ENCODE measurements around the gene BPIFB2.

BPIFB2 gene

DNA sequence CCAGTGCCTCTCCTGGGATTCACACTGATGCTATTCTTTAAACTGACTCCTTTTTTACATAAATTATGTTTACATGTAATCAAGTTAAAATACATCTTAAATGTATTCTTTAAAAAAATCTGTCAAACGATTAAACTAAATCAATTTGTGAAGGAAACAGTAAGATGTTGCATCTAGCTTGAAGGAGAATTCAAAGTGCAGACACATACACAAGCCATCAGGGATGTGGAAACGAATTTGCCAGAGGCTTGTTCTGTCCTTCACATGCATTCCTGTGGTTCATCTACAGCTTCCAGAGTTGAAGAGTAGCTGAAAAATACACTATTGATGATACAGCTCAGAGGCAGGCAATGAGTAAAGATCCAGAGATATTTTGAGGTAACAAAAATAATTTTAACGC lies 38.9 kb downstream of the BPIFB2 start:
- Mint-ChIP-seq H3K27ac (no peak overlapping the region), H3K36me3 (ENCODE audit: low read depth) (no peaks in the 10 kb centered on the region), H3K9me3 (peaks cover 20% of the 10 kb centered on the region), H3K27me3 (ENCODE audit: low read depth) (peaks cover 14% of the 10 kb centered on the region), H3K4me1 (no peaks in the 10 kb centered on the region), H3K4me3 (no peak overlapping the region)
- TF ChIP-seq, protein P1, sequence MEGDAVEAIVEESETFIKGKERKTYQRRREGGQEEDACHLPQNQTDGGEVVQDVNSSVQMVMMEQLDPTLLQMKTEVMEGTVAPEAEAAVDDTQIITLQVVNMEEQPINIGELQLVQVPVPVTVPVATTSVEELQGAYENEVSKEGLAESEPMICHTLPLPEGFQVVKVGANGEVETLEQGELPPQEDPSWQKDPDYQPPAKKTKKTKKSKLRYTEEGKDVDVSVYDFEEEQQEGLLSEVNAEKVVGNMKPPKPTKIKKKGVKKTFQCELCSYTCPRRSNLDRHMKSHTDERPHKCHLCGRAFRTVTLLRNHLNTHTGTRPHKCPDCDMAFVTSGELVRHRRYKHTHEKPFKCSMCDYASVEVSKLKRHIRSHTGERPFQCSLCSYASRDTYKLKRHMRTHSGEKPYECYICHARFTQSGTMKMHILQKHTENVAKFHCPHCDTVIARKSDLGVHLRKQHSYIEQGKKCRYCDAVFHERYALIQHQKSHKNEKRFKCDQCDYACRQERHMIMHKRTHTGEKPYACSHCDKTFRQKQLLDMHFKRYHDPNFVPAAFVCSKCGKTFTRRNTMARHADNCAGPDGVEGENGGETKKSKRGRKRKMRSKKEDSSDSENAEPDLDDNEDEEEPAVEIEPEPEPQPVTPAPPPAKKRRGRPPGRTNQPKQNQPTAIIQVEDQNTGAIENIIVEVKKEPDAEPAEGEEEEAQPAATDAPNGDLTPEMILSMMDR (IDR thresholded peaks at IDR 0.05; ENCODE audit: unreplicated experiment in 3 of 3) = no peak

DNA sequence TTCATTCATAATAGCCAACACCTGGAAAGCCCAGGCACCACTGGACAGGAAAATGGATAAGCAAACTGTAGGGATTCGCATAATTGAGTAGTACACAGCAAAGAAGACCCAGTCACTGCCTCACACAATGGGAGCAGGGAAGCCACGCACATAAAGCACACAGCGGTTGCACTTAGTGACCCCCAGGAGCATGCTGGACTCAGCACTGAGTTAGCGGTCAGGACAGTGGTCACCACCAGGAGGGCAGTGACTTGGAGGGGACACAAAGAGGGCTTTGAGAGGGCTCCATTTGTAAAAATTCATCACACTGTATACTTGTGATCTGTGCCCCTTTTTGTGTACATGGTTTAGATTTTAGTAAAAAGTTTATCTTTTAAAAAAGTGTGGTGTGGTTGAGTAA lies 43.8 kb downstream of the BPIFB2 start:
- Mint-ChIP-seq H3K4me3 (no peak overlapping the region), H3K9me3 (peaks cover 7% of the 10 kb centered on the region), H3K27me3 (ENCODE audit: low read depth) (peaks cover 16% of the 10 kb centered on the region), H3K36me3 (ENCODE audit: low read depth) (no peaks in the 10 kb centered on the region), H3K27ac (no peak overlapping the region), H3K4me1 (peaks cover 5% of the 10 kb centered on the region)
- TF ChIP-seq, protein P1 (IDR thresholded peaks at IDR 0.05; ENCODE audit: unreplicated experiment in 3 of 3) = no peak

DNA sequence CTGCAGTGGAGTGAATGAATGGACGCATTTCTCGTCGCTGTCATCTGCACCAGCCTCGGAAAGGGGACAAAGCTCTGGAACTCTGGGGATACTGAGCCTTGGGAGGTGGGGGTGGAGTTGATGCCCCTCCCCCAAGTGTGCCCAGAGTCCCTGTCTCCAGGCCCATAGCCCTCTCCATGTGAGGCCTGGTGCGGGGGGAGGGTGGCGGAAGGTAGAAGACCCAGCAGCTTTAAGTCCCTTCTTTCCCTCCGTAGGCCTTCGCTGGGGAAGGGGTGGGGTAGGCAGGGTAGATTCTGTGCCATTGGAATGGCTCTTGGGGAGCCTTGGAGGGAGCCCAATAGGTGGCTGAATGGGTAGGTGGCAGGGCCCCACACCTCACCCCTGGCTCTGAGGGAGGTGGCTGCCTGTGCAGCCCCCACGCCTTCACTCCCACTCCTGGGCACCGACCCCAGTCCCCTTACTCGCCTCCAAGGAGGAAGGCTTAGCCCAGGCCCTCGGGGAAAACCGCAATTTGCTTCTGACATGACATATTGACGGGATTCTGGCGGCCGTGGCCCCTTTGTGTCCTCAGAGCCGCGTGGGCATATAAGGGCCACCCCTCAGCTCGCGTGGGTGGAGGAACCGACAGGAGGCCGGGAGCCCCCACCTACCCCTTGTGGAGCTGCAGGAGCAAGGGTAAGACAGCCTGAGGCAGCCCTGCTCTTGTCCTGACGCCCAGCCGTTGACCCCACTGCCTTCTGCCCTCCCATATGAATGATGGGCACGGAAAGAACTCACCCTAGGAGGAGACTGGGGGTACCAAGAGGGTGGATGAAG lies 46.0 kb downstream of the BPIFB2 start, which contains the start of gene BPIFB3:
Gene BPIFB3 (plus strand): TSS at position 613 of the 816 bp plus-strand sequence. CDS start 1,533 bp downstream, outside the sequence.
- Mint-ChIP-seq H3K27ac (no peak within 1 kb of the TSS), H3K36me3 (ENCODE audit: low read depth) (no peaks in the 10 kb centered on the region), H3K27me3 (ENCODE audit: low read depth) (peaks cover 16% of the 10 kb centered on the region), H3K4me3 (no peak within 1 kb of the TSS), H3K4me1 (peaks cover 5% of the 10 kb centered on the region), H3K9me3 (no peaks in the 10 kb centered on the region)
- TF ChIP-seq, protein P1 (IDR thresholded peaks at IDR 0.05; ENCODE audit: unreplicated experiment in 3 of 3) = no peak

DNA sequence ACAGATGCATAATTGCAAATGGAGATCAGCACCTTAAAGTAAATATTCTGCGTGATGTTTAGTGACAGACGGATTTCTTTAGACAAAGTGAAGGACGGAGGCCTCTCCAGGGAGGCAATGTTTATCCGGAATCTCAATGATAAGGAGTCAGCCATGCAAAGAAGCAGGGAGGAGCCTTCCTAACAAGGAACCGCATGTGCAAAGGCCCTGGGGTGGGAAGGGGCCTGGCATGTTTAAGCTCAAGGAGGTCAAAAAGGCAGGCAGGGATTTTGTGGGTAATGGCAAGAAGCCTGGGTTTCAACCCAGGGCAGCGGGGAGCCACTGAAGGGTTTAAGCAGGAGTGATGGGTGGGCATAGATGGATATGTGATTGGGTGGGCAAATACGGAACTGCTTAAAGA lies 46.9 kb downstream of the BPIFB2 start:
- H3K27me3 Mint-ChIP-seq (ENCODE audit: low read depth) = peaks cover 16% of the 10 kb centered on the region
- H3K9me3 Mint-ChIP-seq = no peaks in the 10 kb centered on the region
- H3K4me1 Mint-ChIP-seq = peaks cover 5% of the 10 kb centered on the region
- no peak overlapping the region for H3K4me3 Mint-ChIP-seq
- no peak overlapping the region for H3K27ac Mint-ChIP-seq
- no peaks in the 10 kb centered on the region for H3K36me3 Mint-ChIP-seq (ENCODE audit: low read depth)
- TF ChIP-seq, protein P1 (IDR thresholded peaks at IDR 0.05; ENCODE audit: unreplicated experiment in 3 of 3) = no peak

DNA sequence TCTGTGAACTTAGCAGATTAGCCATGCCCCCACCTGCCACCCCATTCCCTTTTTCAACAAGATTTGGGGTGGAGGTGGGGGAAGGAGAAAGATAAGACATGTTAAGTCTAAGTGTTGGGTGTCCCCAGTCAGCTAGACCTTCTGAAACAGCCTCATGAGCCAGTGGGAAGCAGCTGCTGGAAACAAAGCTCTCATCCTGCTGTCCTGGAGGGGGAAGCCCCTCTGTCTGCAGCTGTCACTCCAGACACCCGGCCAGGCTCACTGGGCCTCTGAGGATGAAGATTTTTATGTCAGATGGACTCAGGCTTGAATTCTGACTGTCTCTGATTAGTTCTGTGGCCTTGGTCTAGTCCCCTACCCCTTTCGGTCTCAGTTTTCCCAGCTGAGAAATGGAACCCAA lies 47.3 kb downstream of the BPIFB2 start:
- Mint-ChIP-seq H3K9me3 (no peaks in the 10 kb centered on the region), H3K4me1 (peaks cover 5% of the 10 kb centered on the region), H3K4me3 (no peak overlapping the region), H3K27ac (no peak overlapping the region), H3K36me3 (ENCODE audit: low read depth) (no peaks in the 10 kb centered on the region), H3K27me3 (ENCODE audit: low read depth) (peaks cover 16% of the 10 kb centered on the region)
- TF ChIP-seq, protein P1 (IDR thresholded peaks at IDR 0.05; ENCODE audit: unreplicated experiment in 3 of 3) = no peak

DNA sequence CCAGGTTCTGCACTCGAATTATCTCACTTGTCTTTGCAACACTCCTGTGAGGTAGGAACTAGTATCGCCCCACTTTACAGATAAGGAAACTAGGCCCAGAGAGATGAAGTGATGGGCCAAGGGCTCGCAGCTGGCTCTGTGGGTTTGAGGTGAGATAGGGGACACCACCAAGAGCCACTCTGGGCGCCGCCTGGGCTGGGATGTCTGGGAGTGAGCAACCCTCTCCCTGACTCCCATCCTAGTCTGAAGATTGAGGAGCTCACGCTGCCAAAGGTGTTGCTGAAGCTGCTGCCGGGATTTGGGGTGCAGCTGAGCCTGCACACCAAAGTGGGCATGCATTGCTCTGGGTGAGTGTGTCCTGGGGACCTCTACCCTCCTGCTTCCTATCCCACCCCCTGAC lies 51.6 kb downstream of the BPIFB2 start:
- Mint-ChIP-seq H3K36me3 (ENCODE audit: low read depth) (no peaks in the 10 kb centered on the region), H3K9me3 (no peaks in the 10 kb centered on the region), H3K4me1 (peaks cover 24% of the 10 kb centered on the region), H3K27me3 (ENCODE audit: low read depth) (peaks cover 29% of the 10 kb centered on the region), H3K27ac (no peak overlapping the region), H3K4me3 (no peak overlapping the region)
- TF ChIP-seq, protein P1 (IDR thresholded peaks at IDR 0.05; ENCODE audit: unreplicated experiment in 3 of 3) = no peak
